H1 (cell line): ENCODE data around the gene PMM1. TPM values are rescaled to one million over a fixed set of nuclear protein-coding genes. Genes with fewer than 3 reads are reported as not detected.

ENCODE experiments used
- CTCF ChIA-PET: fragments of 300-600 bp; sonication (Branson Sonifier 250); formaldehyde crosslinking; loops from one replicate; lab custom pipeline; 2021; ENCODE audit not compliant: partially characterized antibody; lab: Charles Lee
- POLR2A ChIA-PET: fragments of 300-600 bp; sonication (Branson Sonifier 250); formaldehyde crosslinking; loops from one replicate; lab custom pipeline; 2021; ENCODE audit warnings: inconsistent platforms; ENCODE audit not compliant: partially characterized antibody; lab: Charles Lee
- DNase-seq, 2 experiments: peaks; one replicate each; pipeline versions ENCODE4 v3.0.0 to v3.0.0-alpha.2; 2010 to 2022; ENCODE audit warnings: low spot score in 2 of 2, low read depth in 1 of 2, mixed read lengths in 1 of 2
- FAIRE-seq: peaks from 2 replicates; lab custom pipeline; 2011; peaks lifted over from hg19 to GRCh38; lab: Jason Lieb, UNC
- H2AFZ ChIP-seq: 2 replicates; pipeline ENCODE4 v1.8.1; 2012; ENCODE audit warnings: low read length, inconsistent platforms
- H2AK5ac ChIP-seq: 2 replicates; pipeline ENCODE4 v1.6.1; 2013; ENCODE audit warnings: low read depth, low read length
- H2BK120ac ChIP-seq: replicated peaks from 2 replicates; pipeline ENCODE3; 2013; ENCODE audit warnings: low read depth, low read length, inconsistent platforms
- H2BK12ac ChIP-seq: 2 replicates; pipeline ENCODE4 v1.6.1; 2013; ENCODE audit warnings: low read depth, low read length
- H2BK15ac ChIP-seq: 2 replicates; pipeline ENCODE4 v1.6.1; 2013; ENCODE audit warnings: low read length
- H2BK20ac ChIP-seq: 2 replicates; pipeline ENCODE4 v1.6.1; 2013; ENCODE audit warnings: low read length
- H2BK5ac ChIP-seq: 2 replicates; pipeline ENCODE4 v1.6.1; 2013; ENCODE audit warnings: low read depth, low read length
- H3K14ac ChIP-seq: 2 replicates; pipeline ENCODE4 v1.6.1; 2013; ENCODE audit warnings: inconsistent platforms; ENCODE audit not compliant: insufficient read length
- H3K18ac ChIP-seq: 2 replicates; pipeline ENCODE4 v1.6.1; 2013; ENCODE audit warnings: low read length; ENCODE audit errors: extremely low read depth
- H3K23ac ChIP-seq: 2 replicates; pipeline ENCODE4 v1.6.1; 2013; ENCODE audit warnings: inconsistent platforms; ENCODE audit not compliant: insufficient read length
- H3K23me2 ChIP-seq: 2 replicates; pipeline ENCODE4 v1.6.1; 2013; ENCODE audit warnings: low read depth, low read length
- H3K27ac ChIP-seq: 2 replicates; pipeline ENCODE4 v1.6.1; 2011; ENCODE audit warnings: low read depth, low read length, inconsistent platforms
- H3K27me3 ChIP-seq, 4 experiments: replicated peaks in 1 of 4; 1 replicate in 1 of 4; 2 replicates in 3 of 4; pipeline versions ENCODE4 v1.6.1 to v1.8.1; 2011 to 2013; ENCODE audit warnings: low read length in 3 of 4, mild to moderate bottlenecking in 3 of 4, inconsistent platforms in 2 of 4, mixed read lengths in 2 of 4, moderate library complexity in 1 of 4; ENCODE audit not compliant: control insufficient read depth in 3 of 4, insufficient read depth in 3 of 4; ENCODE audit errors: extremely low read depth in 1 of 4
- H3K36me3 ChIP-seq, 4 experiments: 2 replicates each; pipeline versions ENCODE4 v1.6.1 to v1.8.1; 2011 to 2013; ENCODE audit warnings: mild to moderate bottlenecking in 4 of 4, low read length in 3 of 4, moderate library complexity in 2 of 4, control low read depth in 1 of 4, inconsistent platforms in 1 of 4; ENCODE audit not compliant: insufficient read depth in 4 of 4, control insufficient read depth in 2 of 4
- H3K4ac ChIP-seq: replicated peaks from 2 replicates; pipeline ENCODE3; 2013; ENCODE audit warnings: low read length, low read depth, mixed read lengths, inconsistent platforms; ENCODE audit not compliant: insufficient read length
- H3K4me1 ChIP-seq, 4 experiments: replicated peaks in 1 of 4; 1 replicate in 1 of 4; 2 replicates in 3 of 4; pipeline versions ENCODE4 v1.6.1 to v1.8.1; 2011 to 2013; ENCODE audit warnings: low read length in 3 of 4, inconsistent platforms in 2 of 4, mixed read lengths in 1 of 4; ENCODE audit not compliant: insufficient read depth in 4 of 4, control insufficient read depth in 3 of 4
- H3K4me2 ChIP-seq, 2 experiments: 2 replicates each; pipeline versions ENCODE4 v1.6.1 to v1.8.1; 2011 to 2013; ENCODE audit warnings: low read depth in 2 of 2, low read length in 2 of 2, control low read depth in 1 of 2, inconsistent platforms in 1 of 2, mild to moderate bottlenecking in 1 of 2; ENCODE audit not compliant: insufficient read depth in 1 of 2
- H3K4me3 ChIP-seq, 4 experiments: fragments of 200-600, 300-600 bp in 1 of 4; sonication (generic), shearing (Covaris generic), sonication (Bioruptor Twin) in 1 of 4; 2 replicates each; pipeline versions ENCODE4 v1.5.1 to v1.8.1; 2011 to 2016; ENCODE audit warnings: low read length in 4 of 4, low read depth in 3 of 4, control low read depth in 2 of 4, inconsistent platforms in 2 of 4, mild to moderate bottlenecking in 2 of 4, mixed read lengths in 1 of 4, moderate library complexity in 1 of 4; ENCODE audit not compliant: insufficient read depth in 2 of 4; ENCODE audit errors: extremely low read depth in 1 of 4
- H3K56ac ChIP-seq: replicated peaks from 2 replicates; pipeline ENCODE3; 2013; ENCODE audit warnings: low read depth, mild to moderate bottlenecking, mixed read lengths, low read length, inconsistent platforms; ENCODE audit not compliant: insufficient read length
- H3K79me1 ChIP-seq: 2 replicates; pipeline ENCODE4 v1.6.1; 2013; ENCODE audit warnings: low read depth, low read length, control low read depth
- H3K79me2 ChIP-seq, 2 experiments: 2 replicates each; pipeline versions ENCODE4 v1.6.1 to v1.8.1; 2012 to 2013; ENCODE audit warnings: low read length in 2 of 2, mild to moderate bottlenecking in 2 of 2, inconsistent platforms in 1 of 2; ENCODE audit not compliant: insufficient read depth in 2 of 2, control insufficient read depth in 1 of 2
- H3K9ac ChIP-seq, 4 experiments: replicated peaks in 1 of 4; 1 replicate in 1 of 4; 2 replicates in 3 of 4; pipeline versions ENCODE4 v1.6.1 to v1.8.1; 2011 to 2013; ENCODE audit warnings: low read depth in 3 of 4, low read length in 3 of 4, control low read depth in 2 of 4, mild to moderate bottlenecking in 2 of 4, moderate library complexity in 2 of 4, inconsistent platforms in 1 of 4; ENCODE audit errors: extremely low read depth in 1 of 4
- H3K9me3 ChIP-seq, 2 experiments: 2 replicates each; pipeline versions ENCODE4 v1.6.1 to v1.8.1; 2012 to 2013; ENCODE audit warnings: mild to moderate bottlenecking in 2 of 2, moderate library complexity in 2 of 2, control low read depth in 1 of 2, inconsistent platforms in 1 of 2, low read depth in 1 of 2, low read length in 1 of 2, mixed read lengths in 1 of 2; ENCODE audit not compliant: insufficient read depth in 2 of 2
- H4K20me1 ChIP-seq, 2 experiments: replicated peaks in 1 of 2; 2 replicates each; pipeline versions ENCODE3 to v1.8.1; 2011 to 2013; ENCODE audit warnings: inconsistent platforms in 2 of 2, low read length in 2 of 2, mild to moderate bottlenecking in 1 of 2; ENCODE audit not compliant: insufficient read depth in 2 of 2, control insufficient read depth in 1 of 2
- H4K5ac ChIP-seq: 2 replicates; pipeline ENCODE4 v1.6.1; 2013; ENCODE audit warnings: low read length, low read depth, mixed read lengths, inconsistent platforms; ENCODE audit not compliant: insufficient read length
- H4K8ac ChIP-seq: 2 replicates; pipeline ENCODE4 v1.8.0; 2013; ENCODE audit warnings: mild to moderate bottlenecking, moderate library complexity, low read length, inconsistent platforms; ENCODE audit not compliant: insufficient read depth; ENCODE audit errors: extremely low read depth
- H4K91ac ChIP-seq: replicated peaks from 2 replicates; pipeline ENCODE3; 2013; ENCODE audit warnings: low read length, mixed read lengths, inconsistent platforms; ENCODE audit not compliant: insufficient read length
- CTCF ChIP-seq, 3 experiments: IDR thresholded peaks; 1 replicate in 2 of 3; 2 replicates in 1 of 3; pipeline versions ENCODE4 v1.5.1 to v1.6.1; 2011; ENCODE audit warnings: low read length in 3 of 3, mild to moderate bottlenecking in 3 of 3, inconsistent platforms in 2 of 3, low read depth in 1 of 3, moderate library complexity in 1 of 3; ENCODE audit not compliant: insufficient read depth in 1 of 3; ENCODE audit errors: control extremely low read depth in 1 of 3
- EGR1 ChIP-seq: IDR thresholded peaks from 2 replicates; pipeline ENCODE4 v1.6.1; 2011; ENCODE audit warnings: low read depth, low read length, borderline replicate concordance
- EZH2 ChIP-seq: fragments of 200-600 bp; sonication (generic); IDR thresholded peaks from 2 replicates; pipeline ENCODE4 v1.7.1; 2012; ENCODE audit warnings: low read depth, mild to moderate bottlenecking, moderate library complexity, low read length, inconsistent platforms; ENCODE audit not compliant: severe bottlenecking
- FOSL1 ChIP-seq: IDR thresholded peaks from 2 replicates; pipeline ENCODE4 v1.6.1; 2011; ENCODE audit warnings: mild to moderate bottlenecking, low read depth, low read length, moderate library complexity; ENCODE audit not compliant: insufficient read depth
- JUND ChIP-seq: IDR thresholded peaks from 2 replicates; pipeline ENCODE4 v1.6.1; 2011; ENCODE audit warnings: mild to moderate bottlenecking, improper control_type of control experiment, low read length
- KDM1A ChIP-seq: fragments of 200-600, 300-600 bp; sonication (generic); IDR thresholded peaks from 2 replicates; pipeline ENCODE4 v1.7.1; 2016; ENCODE audit warnings: mild to moderate bottlenecking, low read length, borderline replicate concordance
- NRF1 ChIP-seq: IDR thresholded peaks from 2 replicates; pipeline ENCODE4 v1.6.1; 2011; ENCODE audit warnings: mild to moderate bottlenecking, low read depth, low read length, improper control_type of control experiment
- POLR2A ChIP-seq, 2 experiments: IDR thresholded peaks; 1 replicate in 1 of 2; 2 replicates in 1 of 2; pipeline ENCODE4 v1.6.1; 2011; ENCODE audit warnings: low read depth in 2 of 2, low read length in 2 of 2, mild to moderate bottlenecking in 2 of 2; ENCODE audit errors: control extremely low read depth in 1 of 2
- RAD21 ChIP-seq, 2 experiments: IDR thresholded peaks in 1 of 2; conservative IDR thresholded peaks in 1 of 2; 2 replicates each; pipeline ENCODE4 v1.6.1; 2011; ENCODE audit warnings: low read depth in 2 of 2, low read length in 2 of 2, improper control_type of control experiment in 1 of 2, inconsistent platforms in 1 of 2, mild to moderate bottlenecking in 1 of 2, moderate library complexity in 1 of 2
- SP1 ChIP-seq: IDR thresholded peaks from 2 replicates; pipeline ENCODE4 v1.6.1; 2011; ENCODE audit warnings: low read depth, low read length
- SP2 ChIP-seq: IDR thresholded peaks from 2 replicates; pipeline ENCODE4 v1.6.1; 2012; ENCODE audit warnings: mild to moderate bottlenecking, low read length, inconsistent platforms
- TBP ChIP-seq: IDR thresholded peaks from 2 replicates; pipeline ENCODE4 v1.6.1; 2011; ENCODE audit warnings: low read depth, low read length, improper control_type of control experiment
- WGBS, 2 experiments: shearing (Covaris generic) in 1 of 2; methylation state at CpG; one replicate each; pipeline versions ENCODE4 v1.1.6 to v1.1.7; 2013 to 2015; ENCODE audit warnings: low lambda C conversion rate in 2 of 2, mixed read lengths in 2 of 2, inconsistent platforms in 1 of 2, low coverage in 1 of 2, missing lambda C conversion rate in 1 of 2; ENCODE audit not compliant: insufficient replicate concordance in 2 of 2, insufficient coverage in 1 of 2, insufficient read length in 1 of 2; ENCODE audit errors: extremely low coverage in 1 of 2, missing lambda C conversion rate in 1 of 2; 5-methylcytosine and 5-hydroxymethylcytosine counted together
- polyA plus RNA-seq, 7 experiments: library from polyadenylated mRNA; depleted of rRNA in 3 of 7; stranded (reverse) in 5 of 7; unstranded in 2 of 7; fragments of >200 nt in 5 of 7; fragments of 200-250 nt in 2 of 7; gene quantifications; 1 replicate in 5 of 7; 2 replicates in 1 of 7; 4 replicates in 1 of 7; pipeline versions ENCODE4 v1.2.1 to v1.2.3, GENCODE V29; 2011 to 2013; ENCODE audit warnings: missing spikeins in 2 of 7, mixed read lengths in 2 of 7
- total RNA-seq: library from RNA; stranded (reverse); fragmentation: NEBNext Ultra II Directional; extraction: Animal tissue kit (Norgen Biotek cat#: 25700); gene quantifications from 2 replicates; pipeline ENCODE4 v1.2.1, GENCODE V29; 2021

PMM1 gene
- total and polyA plus RNA-seq, 2 of the 8 experiments (the other 6 are each of a cell fraction or from before 2014, with no cell fraction given), result 11.3 to 20.0 TPM

GRCh38 chr22:41575533-41575932 lies 14.1 kb downstream of the PMM1 start:
- WGBS, 2 experiments, result 98% methylated on average over 15 of the region's 15 CpGs; no CpG with 5 or more reads in 1 of the 2 experiments
- no peak overlapping the region for H2BK5ac ChIP-seq
- no peak overlapping the region for H3K9ac ChIP-seq
- no peak for FAIRE-seq
- H4K20me1 ChIP-seq, result peaks cover 0 to 7% of the 10 kb centered on the region in 2 experiments
- H3K4me1 ChIP-seq, result no peaks in the 10 kb centered on the region; a peak in 2 of 7 replicates
- H3K18ac ChIP-seq, result no peak overlapping the region
- H2AK5ac ChIP-seq, result no peak overlapping the region
- H3K4ac ChIP-seq, result no peak overlapping the region
- H3K36me3 ChIP-seq, result no peaks in the 10 kb centered on the region
- H2BK12ac ChIP-seq, result no peak overlapping the region
- ChIA-PET CTCF (interaction anchor here (1.0 to 8.6 kb wide), 9 partner anchors 13 to 61 kb away, joined by 5 to 169 read pairs (median 21); partner anchors contain the start of genes CSDC2 and PMM1), POLR2A (interaction anchor here (0.7 to 1.6 kb wide), 4 partner anchors 15 to 48 kb away, joined by 3 to 4 read pairs (median 4); partner anchors contain the start of gene CSDC2)
- H2BK15ac ChIP-seq, result no peak overlapping the region
- no peak overlapping the region for H3K14ac ChIP-seq
- no peaks in the 10 kb centered on the region for H3K9me3 ChIP-seq
- H3K27me3 ChIP-seq, result no peaks in the 10 kb centered on the region
- H3K27ac ChIP-seq, result no peak overlapping the region
- H2AFZ ChIP-seq, result no peak overlapping the region
- H4K8ac ChIP-seq, result no peak overlapping the region; the same call in 1 of the 2 replicates
- DNase-seq, result no peak
- H2BK120ac ChIP-seq, result no peak overlapping the region
- H3K56ac ChIP-seq, result no peak overlapping the region
- no peak overlapping the region for H3K4me3 ChIP-seq
- no peak overlapping the region for H4K5ac ChIP-seq
- peaks cover 3% of the 10 kb centered on the region; the same call in 1 of the 2 replicates for H3K23me2 ChIP-seq
- H3K79me1 ChIP-seq, result no peaks in the 10 kb centered on the region; the same call in 1 of the 2 replicates
- no peaks in the 10 kb centered on the region for H3K79me2 ChIP-seq
- no peak overlapping the region for H3K23ac ChIP-seq
- no peak overlapping the region for H2BK20ac ChIP-seq
- no peak overlapping the region for H3K4me2 ChIP-seq
- H4K91ac ChIP-seq, result no peak overlapping the region
- TF ChIP-seq RAD21 (IDR thresholded peaks at IDR 0.05 in 1 of 2, conservative IDR thresholded peaks at IDR 0.05 in 1 of 2; ENCODE audit: low read depth in 2 of 2, low read length in 2 of 2), result no peak
- TF ChIP-seq FOSL1, result no peak
- TF ChIP-seq EGR1, result no peak
- TF ChIP-seq CTCF (IDR thresholded peaks at IDR 0.05; ENCODE audit: control extremely low read depth in 1 of 3, insufficient read depth in 1 of 3, low read depth in 1 of 3, low read length in 3 of 3), result no peak
- TF ChIP-seq POLR2A (IDR thresholded peaks at IDR 0.05; ENCODE audit: control extremely low read depth in 1 of 2, low read depth in 2 of 2, low read length in 2 of 2), result no peak
- no peak for TF ChIP-seq NRF1
- no peak for TF ChIP-seq SP2
- no peak for TF ChIP-seq JUND
- TF ChIP-seq TBP, result no peak
- no peak for TF ChIP-seq SP1
- TF ChIP-seq KDM1A, result no peak
- TF ChIP-seq EZH2, result no peak
